HEK293T (cell line): Measurements from ENCODE around the gene VLDLR.

Source experiments
- ARNT ChIP-seq: fragments of 450-650 bp; IDR thresholded peaks from 2 replicates; pipeline ENCODE4 v1.6.1; 2017; ENCODE audit warnings: mild to moderate bottlenecking
- ELF4 ChIP-seq: fragments of 450-650 bp; IDR thresholded peaks from 2 replicates; pipeline ENCODE4 v1.6.1; 2017; ENCODE audit warnings: antibody characterized with exemption
- FOXM1 ChIP-seq: fragments of 450-650 bp; IDR thresholded peaks from 2 replicates; pipeline ENCODE4 v1.6.1; 2017; ENCODE audit warnings: mild to moderate bottlenecking, borderline replicate concordance
- HDGF ChIP-seq: fragments of 450-650 bp; IDR thresholded peaks from 2 replicates; pipeline ENCODE4 v1.6.1; 2017; ENCODE audit warnings: antibody characterized with exemption, borderline replicate concordance
- SP1 ChIP-seq: fragments of 450-650 bp; IDR thresholded peaks from 2 replicates; pipeline ENCODE4 v1.6.1; 2017
- TF ChIP-seq, protein P1 (sequence below): fragments of 450-650 bp; IDR thresholded peaks from 2 replicates; pipeline ENCODE4 v1.6.1; 2016

DNA sequence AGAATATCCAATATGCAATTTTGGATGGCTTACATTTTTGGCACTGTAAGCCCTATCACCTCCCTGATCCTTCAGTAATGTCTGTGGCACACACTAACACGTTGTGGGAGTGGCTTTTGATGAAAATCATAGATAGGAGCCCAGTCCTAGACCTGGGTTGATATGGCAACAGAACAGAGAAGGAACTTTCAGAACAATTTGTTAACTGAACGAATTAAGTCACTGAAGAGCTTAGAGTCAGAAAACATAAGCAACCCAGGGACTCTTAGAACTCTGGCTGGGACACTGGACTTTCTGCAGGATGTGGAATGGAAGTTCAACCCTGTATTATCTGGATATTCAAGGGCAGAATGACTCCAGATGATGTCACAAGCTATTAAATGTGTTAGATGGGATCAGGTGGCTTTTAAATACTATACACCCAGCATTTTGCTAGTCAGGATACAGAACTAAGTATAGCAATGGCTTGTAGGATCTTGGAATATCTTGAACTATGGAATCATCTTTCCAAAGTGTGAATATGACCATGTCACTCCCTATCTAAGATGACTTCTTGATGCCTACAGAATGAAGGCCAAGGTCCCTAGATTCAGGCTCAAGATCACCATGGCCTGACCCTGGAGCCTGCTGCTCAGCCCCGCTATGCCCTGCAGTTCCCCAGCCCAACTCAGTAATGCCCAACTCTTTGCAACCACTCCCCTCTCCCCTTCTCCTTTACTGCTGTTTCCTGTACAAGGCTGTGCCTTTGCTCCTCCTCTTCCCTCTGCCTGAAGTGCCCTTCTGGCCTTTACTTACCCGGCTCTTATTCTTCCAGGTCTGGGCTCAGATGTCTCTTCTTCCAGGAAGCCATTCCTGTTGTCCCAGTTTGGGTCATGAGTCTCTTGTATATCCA lies 42.8 kb downstream of the VLDLR start:
- no peak for TF ChIP-seq ELF4
- no peak for TF ChIP-seq FOXM1
- TF ChIP-seq SP1: no peak
- TF ChIP-seq ARNT: no peak
- TF ChIP-seq, protein P1, sequence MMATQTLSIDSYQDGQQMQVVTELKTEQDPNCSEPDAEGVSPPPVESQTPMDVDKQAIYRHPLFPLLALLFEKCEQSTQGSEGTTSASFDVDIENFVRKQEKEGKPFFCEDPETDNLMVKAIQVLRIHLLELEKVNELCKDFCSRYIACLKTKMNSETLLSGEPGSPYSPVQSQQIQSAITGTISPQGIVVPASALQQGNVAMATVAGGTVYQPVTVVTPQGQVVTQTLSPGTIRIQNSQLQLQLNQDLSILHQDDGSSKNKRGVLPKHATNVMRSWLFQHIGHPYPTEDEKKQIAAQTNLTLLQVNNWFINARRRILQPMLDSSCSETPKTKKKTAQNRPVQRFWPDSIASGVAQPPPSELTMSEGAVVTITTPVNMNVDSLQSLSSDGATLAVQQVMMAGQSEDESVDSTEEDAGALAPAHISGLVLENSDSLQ: no peak
- TF ChIP-seq HDGF: no peak
